Measurements from ENCODE around the gene APOA4.

The APOA4 gene

DNA sequence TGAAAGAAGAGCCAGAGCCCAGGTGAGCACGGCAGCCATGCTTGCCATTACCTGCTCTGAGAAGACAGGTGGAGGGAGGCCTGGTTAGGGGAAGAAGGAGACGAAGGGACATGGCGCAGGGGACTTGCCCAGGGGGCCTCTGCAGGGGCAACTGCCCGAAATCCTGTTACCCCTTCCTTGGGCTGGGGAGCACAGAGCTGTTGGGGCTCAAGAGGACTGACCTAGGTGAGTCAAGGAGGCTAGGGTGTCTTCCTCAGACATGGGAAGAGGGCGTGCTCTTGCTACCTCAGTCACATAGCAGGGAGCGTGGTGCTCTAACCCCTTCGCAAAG lies 31.3 kb downstream of the APOA4 start, which contains the start of gene APOA5:
TSS of gene APOA5 (minus strand) at position 67 of the 331 bp plus-strand sequence. CDS start at position 48, 19 bp downstream.
- TF ChIP-seq, protein P1, sequence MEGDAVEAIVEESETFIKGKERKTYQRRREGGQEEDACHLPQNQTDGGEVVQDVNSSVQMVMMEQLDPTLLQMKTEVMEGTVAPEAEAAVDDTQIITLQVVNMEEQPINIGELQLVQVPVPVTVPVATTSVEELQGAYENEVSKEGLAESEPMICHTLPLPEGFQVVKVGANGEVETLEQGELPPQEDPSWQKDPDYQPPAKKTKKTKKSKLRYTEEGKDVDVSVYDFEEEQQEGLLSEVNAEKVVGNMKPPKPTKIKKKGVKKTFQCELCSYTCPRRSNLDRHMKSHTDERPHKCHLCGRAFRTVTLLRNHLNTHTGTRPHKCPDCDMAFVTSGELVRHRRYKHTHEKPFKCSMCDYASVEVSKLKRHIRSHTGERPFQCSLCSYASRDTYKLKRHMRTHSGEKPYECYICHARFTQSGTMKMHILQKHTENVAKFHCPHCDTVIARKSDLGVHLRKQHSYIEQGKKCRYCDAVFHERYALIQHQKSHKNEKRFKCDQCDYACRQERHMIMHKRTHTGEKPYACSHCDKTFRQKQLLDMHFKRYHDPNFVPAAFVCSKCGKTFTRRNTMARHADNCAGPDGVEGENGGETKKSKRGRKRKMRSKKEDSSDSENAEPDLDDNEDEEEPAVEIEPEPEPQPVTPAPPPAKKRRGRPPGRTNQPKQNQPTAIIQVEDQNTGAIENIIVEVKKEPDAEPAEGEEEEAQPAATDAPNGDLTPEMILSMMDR (IDR thresholded peaks at IDR 0.05; ENCODE audit: low read depth, low read length): no peak
- DNase-seq (ENCODE audit: extremely low read depth, low read depth): no peak

DNA sequence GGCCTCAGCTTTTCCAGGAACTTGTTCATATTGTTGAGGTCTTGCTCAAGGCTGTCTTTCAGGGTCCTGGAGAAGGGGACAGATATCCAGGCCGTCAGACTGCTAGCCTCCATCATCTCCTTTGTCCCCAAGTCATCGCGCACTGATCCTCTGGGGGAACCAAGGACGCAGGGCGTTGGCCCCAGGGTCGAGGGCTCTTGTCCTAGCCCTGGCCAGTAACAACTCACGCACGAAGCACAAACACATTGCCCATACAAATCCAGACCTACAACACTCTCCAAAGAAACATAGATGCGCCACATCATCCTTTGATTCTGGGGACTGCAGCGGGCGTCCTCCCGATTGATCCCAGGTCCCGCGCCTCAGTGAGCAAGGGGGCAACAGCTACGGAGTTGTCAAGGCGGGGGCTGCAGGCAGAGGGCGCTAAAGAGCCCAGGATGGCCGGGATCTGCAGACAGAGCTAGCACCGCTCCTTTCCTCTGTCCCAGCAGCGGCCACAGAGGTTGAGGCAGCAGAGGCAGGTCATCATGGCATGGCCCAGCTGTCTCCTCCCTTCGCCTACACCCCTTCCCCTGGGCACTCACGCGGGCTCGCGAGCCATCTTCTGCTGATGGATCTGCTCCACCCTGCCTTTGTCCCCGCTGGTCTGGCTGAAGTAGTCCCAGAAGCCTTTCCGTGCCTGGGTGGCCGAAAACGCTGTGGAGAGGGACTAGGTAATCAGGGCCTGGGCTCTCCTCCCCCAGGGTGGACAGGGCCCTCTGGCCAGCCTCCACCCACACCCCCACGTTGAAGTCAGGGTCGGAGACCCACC lies 31.9 kb downstream of the APOA4 start:
- TF ChIP-seq, protein P1 (IDR thresholded peaks at IDR 0.05; ENCODE audit: low read depth, low read length): peak; percentile 93
- DNase-seq (ENCODE audit: extremely low read depth, low read depth): peak; percentile 20

DNA sequence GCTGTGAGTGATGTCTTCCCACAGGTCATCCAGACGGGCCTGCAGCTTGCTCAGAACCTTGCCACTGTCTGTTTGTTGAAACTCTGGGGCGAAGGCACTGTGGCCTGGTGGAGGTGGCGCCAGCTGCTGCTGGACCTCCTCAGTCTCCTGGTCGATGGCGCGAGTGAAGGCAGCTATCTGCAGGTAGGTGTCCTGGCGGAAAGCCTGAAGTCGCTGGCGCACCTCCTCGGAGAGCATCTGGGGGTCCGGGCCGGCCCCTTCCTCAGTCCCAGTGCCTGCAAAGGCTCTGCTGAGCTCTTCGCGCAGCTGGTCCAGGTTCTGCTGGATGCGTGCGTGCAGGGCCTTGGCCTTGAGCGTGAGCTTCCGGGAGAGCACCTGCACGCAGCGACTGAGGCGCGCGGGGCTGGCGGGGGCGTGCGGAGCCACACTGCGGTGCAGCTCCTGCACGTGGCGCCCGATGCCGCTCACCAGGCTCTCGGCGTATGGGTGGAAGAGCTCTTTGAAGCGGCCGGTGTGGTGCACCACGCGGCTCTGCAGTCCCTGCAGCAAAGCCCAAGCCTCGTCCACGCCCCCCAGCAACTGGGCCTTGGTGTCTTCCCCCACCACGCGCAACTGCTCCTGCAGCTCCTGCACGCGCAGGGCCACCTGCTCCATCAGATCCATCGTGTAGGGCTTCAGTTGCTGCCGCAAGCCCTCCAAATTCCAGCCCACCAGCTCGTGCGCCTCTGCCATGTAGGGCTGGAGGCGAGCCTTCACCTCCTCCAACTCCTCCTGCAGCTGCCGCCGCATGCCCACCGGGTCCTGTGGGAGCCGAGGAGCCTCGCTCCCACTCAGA lies 32.7 kb downstream of the APOA4 start:
- DNase-seq (ENCODE audit: extremely low read depth, low read depth): no peak
- TF ChIP-seq, protein P1 (IDR thresholded peaks at IDR 0.05; ENCODE audit: low read depth, low read length): no peak

DNA sequence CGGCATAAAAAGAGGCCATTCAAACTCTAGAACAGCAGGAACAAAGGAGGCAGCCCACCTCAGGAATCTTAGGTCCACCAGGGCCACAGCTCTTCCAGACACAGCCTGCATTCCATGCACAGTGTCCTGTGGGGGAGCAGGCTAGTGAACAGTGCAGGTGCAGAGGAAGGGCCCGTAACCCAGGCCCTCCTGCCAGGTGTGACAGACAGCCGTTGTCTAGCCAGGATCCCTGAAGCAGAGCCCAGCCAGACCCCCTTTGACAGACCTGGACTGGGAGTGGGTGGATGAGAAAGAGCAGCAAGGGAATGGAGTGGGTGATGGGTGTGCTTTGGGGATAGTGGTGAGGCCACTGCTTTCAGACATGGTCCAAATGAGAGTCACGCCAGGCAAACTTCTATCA lies 34.1 kb downstream of the APOA4 start:
- TF ChIP-seq, protein P1 (IDR thresholded peaks at IDR 0.05; ENCODE audit: low read depth, low read length): no peak
- DNase-seq (ENCODE audit: extremely low read depth, low read depth): no peak

DNA sequence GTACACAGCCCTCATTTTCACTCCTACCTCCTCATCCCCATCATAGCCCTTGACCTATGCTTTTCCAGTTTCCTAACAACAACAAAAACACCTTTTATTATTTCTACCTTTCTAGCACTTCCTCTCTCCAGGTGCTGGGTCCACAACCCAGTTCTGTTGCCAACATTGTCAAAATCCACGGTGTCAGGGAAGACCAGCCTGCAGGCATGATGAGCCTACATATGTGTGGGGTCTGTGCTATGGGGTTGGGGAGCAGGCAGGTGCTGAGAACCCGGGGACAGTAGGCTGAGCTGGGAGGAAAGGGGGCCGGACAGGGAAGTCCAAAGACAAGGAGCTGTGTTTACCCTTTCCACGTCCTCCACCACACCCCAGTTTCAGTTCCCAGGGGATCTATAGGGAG lies 34.6 kb downstream of the APOA4 start:
- no peak for DNase-seq (ENCODE audit: extremely low read depth, low read depth)
- TF ChIP-seq, protein P1 (IDR thresholded peaks at IDR 0.05; ENCODE audit: low read depth, low read length): no peak

DNA sequence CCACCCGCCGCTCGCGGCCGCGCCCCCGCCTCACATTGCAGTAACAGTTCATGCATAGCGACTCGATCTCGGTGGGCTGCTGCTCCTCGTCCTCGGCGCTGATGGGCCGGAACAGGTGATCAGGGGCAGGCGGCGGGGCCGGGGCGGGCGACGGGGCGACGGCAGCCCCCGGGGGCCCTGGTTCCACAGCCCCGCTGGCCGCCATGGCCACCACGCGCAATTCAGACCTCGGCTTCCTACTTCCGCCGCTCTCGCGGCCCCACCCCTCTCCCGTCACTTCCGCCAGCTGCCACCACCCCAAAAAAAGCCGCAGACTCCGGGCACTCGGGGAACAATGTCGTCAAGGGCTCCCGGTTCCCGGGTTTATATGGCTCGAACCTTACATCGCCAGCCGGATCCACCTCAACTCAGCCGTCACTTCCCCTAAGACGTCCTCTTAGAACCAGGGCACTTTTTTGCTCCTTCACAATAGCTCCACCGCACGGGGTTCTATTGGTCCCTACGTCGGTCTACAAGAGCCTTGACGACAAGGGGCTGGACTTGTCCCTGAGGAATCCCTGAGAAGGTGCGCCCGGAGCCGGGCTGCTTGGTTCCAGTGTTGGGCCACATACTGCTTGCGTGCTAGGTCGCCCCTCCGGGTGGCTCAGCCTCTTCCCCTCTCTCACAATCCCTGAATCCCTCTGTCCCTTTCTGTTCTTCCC lies 35.2 kb downstream of the APOA4 start, which contains the start of gene ZPR1:
TSS of gene ZPR1 (minus strand) at position 238 of the 701 bp plus-strand sequence. CDS start at position 205, 33 bp downstream.
- DNase-seq (ENCODE audit: extremely low read depth, low read depth): peak; percentile 19
- TF ChIP-seq, protein P1 (IDR thresholded peaks at IDR 0.05; ENCODE audit: low read depth, low read length): no peak
